IMR-90 (cell line): ENCODE data around the gene MLXIPL.

Experiments used
- BHLHE40 ChIP-seq: fragments of 150-350 bp; IDR thresholded peaks from 2 replicates; pipeline ENCODE4 v1.6.1; 2016; ENCODE audit warnings: mild to moderate bottlenecking, low read depth, low read length
- CTCF ChIP-seq: conservative IDR thresholded peaks from 2 replicates; pipeline ENCODE4 v1.5.1; 2012; ENCODE audit warnings: mild to moderate bottlenecking, low read depth, low read length, improper control_type of control experiment
- POLR2A ChIP-seq: IDR thresholded peaks from 2 replicates; pipeline ENCODE4 v1.6.1; 2012; ENCODE audit warnings: mild to moderate bottlenecking, low read depth, low read length
- SMC3 ChIP-seq: fragments of 150-350 bp; IDR thresholded peaks from 2 replicates; pipeline ENCODE4 v1.6.1; 2016; ENCODE audit warnings: low read depth, mild to moderate bottlenecking, antibody characterized with exemption, low read length, moderate library complexity

GRCh38 chr7:73668886-73669230 lies 44.5 kb upstream of the MLXIPL start:
- TF ChIP-seq POLR2A (no peak), CTCF (no peak), BHLHE40 (no peak), SMC3 (no peak)
